GM20000 (cell line): Measurements from ENCODE around the gene PON2.

Source experiments
- DNase-seq: peaks from one replicate; pipeline ENCODE4 v3.0.0; 2012; ENCODE audit warnings: low spot score
- CTCF ChIP-seq: IDR thresholded peaks from 2 replicates; pipeline ENCODE4 v1.5.1; 2012; ENCODE audit warnings: mild to moderate bottlenecking, control low read depth; ENCODE audit errors: extremely low read depth, missing control alignments

The PON2 gene

DNA sequence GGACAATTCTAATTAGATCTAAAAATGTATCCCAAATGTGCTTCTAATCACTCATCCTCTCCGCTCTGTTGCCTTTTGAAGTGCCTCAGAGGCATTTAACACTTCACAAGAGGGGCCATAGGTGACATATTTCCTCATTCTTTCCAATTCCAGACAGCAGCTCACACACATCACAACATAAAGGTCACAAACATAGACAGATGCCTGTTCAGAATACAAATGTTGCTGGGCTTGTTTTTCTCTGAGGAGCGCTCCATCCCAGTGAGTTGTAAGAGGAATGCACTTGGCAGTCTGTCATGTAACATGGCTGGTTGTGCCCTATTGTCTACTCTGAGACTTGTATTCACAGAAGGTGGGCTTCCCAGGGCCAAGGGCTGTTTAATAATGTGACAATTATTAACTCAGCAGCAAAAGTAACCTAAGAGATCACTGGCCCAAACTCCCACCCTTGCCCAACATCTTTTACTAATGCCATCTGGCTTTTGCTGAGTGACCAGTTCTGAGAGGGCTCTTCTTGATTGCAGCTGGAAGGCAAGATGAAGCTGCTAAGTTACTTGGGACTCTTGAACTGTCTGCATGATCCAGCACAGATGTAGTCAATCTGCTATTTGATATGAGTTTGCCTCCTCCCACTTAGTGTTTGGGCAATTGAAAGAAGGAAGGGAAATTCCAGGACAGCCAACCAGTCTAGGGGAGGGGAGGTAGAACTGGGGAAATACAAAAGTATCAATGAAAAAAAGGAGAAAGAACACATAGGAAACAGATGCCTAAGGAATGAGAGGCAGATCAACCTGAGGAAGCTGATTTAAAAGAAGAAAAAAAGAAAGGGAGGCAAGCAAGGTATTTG is 13.6 kb downstream of the PON2 start:
- DNase-seq = no peak
- TF ChIP-seq CTCF = no peak

GRCh38 chr7:95412075-95412474 is 22.8 kb downstream of the PON2 start:
- DNase-seq = no peak
- no peak for TF ChIP-seq CTCF

- DNase-seq = no peak
- no peak for TF ChIP-seq CTCF
Measured at GRCh38 chr7:95411666-95412065, 23.2 kb downstream of the PON2 start.

GRCh38 chr7:95411036-95411435 is 23.8 kb downstream of the PON2 start:
- no peak for DNase-seq
- no peak for TF ChIP-seq CTCF

- no peak for DNase-seq
- TF ChIP-seq CTCF = no peak
Measured at GRCh38 chr7:95407751-95408150, 27.1 kb downstream of the PON2 start.

DNA sequence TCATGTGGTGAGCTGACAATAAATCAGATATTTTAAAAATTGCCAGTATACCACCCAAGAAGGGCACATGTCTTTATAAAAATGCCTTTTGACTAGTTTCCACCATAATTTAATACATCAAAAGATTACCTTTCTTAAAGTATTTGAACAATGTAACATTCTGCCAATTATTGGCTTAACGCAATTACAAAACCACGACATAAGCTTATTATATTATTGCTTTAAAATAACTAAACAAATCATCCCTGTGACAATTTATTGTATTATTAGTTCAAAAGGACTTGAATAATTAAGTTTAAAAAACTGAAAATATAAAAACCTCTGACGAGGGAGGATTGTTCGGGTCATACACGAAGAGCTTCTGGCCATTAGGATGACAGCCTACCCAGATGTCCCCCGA is 29.0 kb downstream of the PON2 start:
- no peak for TF ChIP-seq CTCF
- DNase-seq = no peak

DNA sequence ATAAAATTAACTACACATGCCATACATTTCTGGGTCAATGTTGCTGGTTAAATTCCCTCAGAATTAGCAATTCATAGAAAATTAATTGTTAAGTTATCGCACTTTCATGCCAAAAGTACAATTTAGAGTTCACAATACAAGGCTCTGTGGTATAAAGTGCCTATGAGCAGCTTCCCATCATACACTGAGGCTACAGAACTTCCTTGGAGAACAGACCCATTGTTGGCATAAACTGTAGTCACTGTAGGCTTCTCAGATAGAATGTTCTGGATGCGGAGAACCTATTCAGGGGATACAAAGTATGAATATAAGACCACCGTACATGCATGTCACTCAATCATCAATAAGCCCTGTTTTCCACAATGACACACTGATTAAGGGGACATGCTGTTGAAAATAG is 29.6 kb downstream of the PON2 start:
- DNase-seq = no peak
- TF ChIP-seq CTCF = no peak
